HepG2 (cell line): Measurements from ENCODE around the gene CISTR.

ENCODE experiments used
- BRCA1 ChIP-seq: sonication (generic); formaldehyde crosslinking; IDR thresholded peaks from 2 replicates; pipeline ENCODE4 v1.4.0; 2020; ENCODE audit warnings: missing genetic modification reagents
- CTCF ChIP-seq: sonication (generic); formaldehyde crosslinking; IDR thresholded peaks from 2 replicates; pipeline ENCODE4 v1.5.0; 2020; ENCODE audit warnings: mild to moderate bottlenecking, missing genetic modification reagents, moderate library complexity
- LCORL ChIP-seq, 2 experiments: fragments of 450-650 bp in 1 of 2; sonication (generic) in 1 of 2; formaldehyde crosslinking in 1 of 2; IDR thresholded peaks; 2 replicates each; pipeline versions ENCODE4 v1.5.0 to v1.6.1; 2017 to 2020; ENCODE audit warnings: antibody characterized with exemption in 1 of 2, missing genetic modification reagents in 1 of 2
- NFYC ChIP-seq: IDR thresholded peaks from 2 replicates; pipeline ENCODE4 v1.6.1; 2016; ENCODE audit warnings: missing genetic modification reagents, missing compliant biosample characterization
- NR3C1 ChIP-seq: sonication (generic); formaldehyde crosslinking; IDR thresholded peaks from 2 replicates; pipeline ENCODE4 v1.4.0; 2020; ENCODE audit warnings: missing genetic modification reagents
- POLR2AphosphoS5 ChIP-seq: IDR thresholded peaks from 2 replicates; pipeline ENCODE4 v1.6.1; 2012; ENCODE audit warnings: low read depth, low read length
- TAF1 ChIP-seq: sonication (generic); formaldehyde crosslinking; IDR thresholded peaks from 2 replicates; pipeline ENCODE4 v1.4.0; 2020; ENCODE audit warnings: missing genetic modification reagents
- THRA ChIP-seq: sonication (generic); formaldehyde crosslinking; IDR thresholded peaks from 2 replicates; pipeline ENCODE4 v1.4.0; 2020; ENCODE audit warnings: missing genetic modification reagents, borderline replicate concordance
- ZBTB7A ChIP-seq: sonication (generic); formaldehyde crosslinking; IDR thresholded peaks from 2 replicates; pipeline ENCODE4 v1.8.0; 2022; ENCODE audit warnings: mild to moderate bottlenecking, missing genetic modification reagents
- ZNF225 ChIP-seq: sonication (generic); formaldehyde crosslinking; IDR thresholded peaks from 2 replicates; pipeline ENCODE4 v1.4.0; 2020; ENCODE audit warnings: mild to moderate bottlenecking, missing genetic modification reagents
- ZNF263 ChIP-seq: sonication (generic); formaldehyde crosslinking; IDR thresholded peaks from 2 replicates; pipeline ENCODE4 v1.4.0; 2020; ENCODE audit warnings: missing genetic modification reagents

- TF ChIP-seq THRA (CRISPR knock-in tag), result no peak
- TF ChIP-seq NR3C1 (CRISPR knock-in tag), result no peak
- TF ChIP-seq NFYC (CRISPR knock-in tag), result no peak
- TF ChIP-seq ZNF225 (CRISPR knock-in tag), result no peak
- TF ChIP-seq BRCA1 (CRISPR knock-in tag), result no peak
- TF ChIP-seq CTCF, result no peak
- no peak for TF ChIP-seq ZNF263
- no peak for TF ChIP-seq ZBTB7A (CRISPR knock-in tag)
- no peak for TF ChIP-seq LCORL (IDR thresholded peaks at IDR 0.05)
- TF ChIP-seq LCORL (CRISPR knock-in tag; IDR thresholded peaks at IDR 0.05), result no peak
- no peak for TF ChIP-seq TAF1
- TF ChIP-seq POLR2AphosphoS5, result no peak
Measured at GRCh38 chr12:53752621-53753020, 842 bp upstream of the CISTR start.
